GM23338 (cell line): ENCODE measurements around the gene TMEM247. TPM values are rescaled to one million over a fixed set of nuclear protein-coding genes. Genes with fewer than 3 reads are reported as not detected.

Source experiments
- ATAC-seq: fragments of 200-7000 bp; cut with Tn5 transposase; 3 replicates; pipeline ENCODE4 v1.9.1; 2020
- DNase-seq: peaks from one replicate; pipeline ENCODE4 v3.0.0-alpha.2; 2015; ENCODE audit warnings: low spot score
- H2AFZ ChIP-seq: fragments of 200-600 bp; sonication (generic); 2 replicates; pipeline ENCODE4 v1.8.0; 2016; ENCODE audit warnings: antibody characterized with exemption, mild to moderate bottlenecking, moderate library complexity
- H3F3A ChIP-seq: fragments of 200-600 bp; sonication (generic); replicated peaks from 2 replicates; pipeline ENCODE4 v1.8.0; 2017; ENCODE audit warnings: antibody characterized with exemption, mixed run types, low read depth
- H3K27ac ChIP-seq: fragments of 200-600 bp; sonication (generic); 2 replicates; pipeline ENCODE4 v1.6.1; 2016; ENCODE audit warnings: low read depth
- H3K27me3 ChIP-seq: fragments of 200-600 bp; sonication (generic); 2 replicates; pipeline ENCODE4 v1.8.0; 2016; ENCODE audit warnings: mild to moderate bottlenecking, mixed run types, moderate library complexity; ENCODE audit not compliant: insufficient read depth
- H3K36me3 ChIP-seq: fragments of 200-600 bp; sonication (generic); 2 replicates; pipeline ENCODE4 v1.8.0; 2016; ENCODE audit warnings: mild to moderate bottlenecking; ENCODE audit not compliant: insufficient read depth
- H3K4me1 ChIP-seq: fragments of 200-600 bp; sonication (generic); 2 replicates; pipeline ENCODE4 v1.8.0; 2016; ENCODE audit warnings: mild to moderate bottlenecking, moderate library complexity; ENCODE audit not compliant: insufficient read depth
- H3K4me2 ChIP-seq: fragments of 200-600 bp; sonication (generic); 2 replicates; pipeline ENCODE4 v1.7.1; 2017; ENCODE audit warnings: mixed run types
- H3K4me3 ChIP-seq: fragments of 200-600 bp; sonication (generic); 2 replicates; pipeline ENCODE4 v1.6.1; 2016; ENCODE audit warnings: mixed run types
- H3K79me2 ChIP-seq: fragments of 200-600 bp; sonication (generic); replicated peaks from 2 replicates; pipeline ENCODE4 v1.8.0; 2017; ENCODE audit warnings: mild to moderate bottlenecking; ENCODE audit not compliant: insufficient read depth
- H3K9me2 ChIP-seq: fragments of 200-600 bp; sonication (generic); 2 replicates; pipeline ENCODE4 v1.8.0; 2017; ENCODE audit not compliant: insufficient read depth
- H4K20me1 ChIP-seq: fragments of 200-600 bp; sonication (generic); replicated peaks from 2 replicates; pipeline ENCODE4 v1.8.0; 2017; ENCODE audit warnings: mild to moderate bottlenecking; ENCODE audit not compliant: insufficient read depth
- H3K27ac Mint-ChIP-seq: 2 replicates; pipeline ENCODE4 v1.8.0; 2020; ENCODE audit warnings: inconsistent platforms, mild to moderate bottlenecking, moderate library complexity, mixed read lengths
- H3K27me3 Mint-ChIP-seq: 3 replicates; pipeline ENCODE4 v1.8.0; 2022; ENCODE audit warnings: low read depth, mild to moderate bottlenecking, moderate library complexity, mixed read lengths, inconsistent platforms; ENCODE audit not compliant: insufficient read depth, poor library complexity
- H3K36me3 Mint-ChIP-seq: 3 replicates; pipeline ENCODE4 v1.8.0; 2021; ENCODE audit warnings: low read depth, mild to moderate bottlenecking, inconsistent platforms, moderate library complexity, mixed read lengths
- H3K4me1 Mint-ChIP-seq: 3 replicates; pipeline ENCODE4 v1.8.0; 2020; ENCODE audit warnings: mild to moderate bottlenecking, inconsistent platforms, mixed read lengths
- H3K4me3 Mint-ChIP-seq: 3 replicates; pipeline ENCODE4 v1.8.0; 2021; ENCODE audit warnings: moderate library complexity, mild to moderate bottlenecking, inconsistent platforms, mixed read lengths
- H3K9me3 Mint-ChIP-seq: 3 replicates; pipeline ENCODE4 v1.8.0; 2020; ENCODE audit warnings: moderate library complexity, mild to moderate bottlenecking, inconsistent platforms, mixed read lengths
- CREB1 ChIP-seq: fragments of 250-450 bp; sonication (Bioruptor Pico); IDR thresholded peaks from 2 replicates; pipeline ENCODE4 v1.5.0; 2020; ENCODE audit warnings: low read depth, mild to moderate bottlenecking, moderate library complexity
- CTCF ChIP-seq, 2 experiments: fragments of 200-600 bp in 1 of 2; sonication (generic) in 1 of 2; conservative IDR thresholded peaks; 2 replicates each; pipeline versions ENCODE4 v1.5.1 to v1.6.1; 2016 to 2017; ENCODE audit warnings: antibody characterized with exemption in 2 of 2, low read depth in 2 of 2, mild to moderate bottlenecking in 2 of 2, moderate library complexity in 1 of 2
- ETS1 ChIP-seq: IDR thresholded peaks from 2 replicates; pipeline ENCODE4 v1.6.1; 2016; ENCODE audit warnings: antibody characterized with exemption
- EZH2 ChIP-seq: fragments of 200-600 bp; sonication (generic); IDR thresholded peaks from one replicate; pipeline ENCODE4 v1.8.0; 2017; ENCODE audit warnings: antibody characterized with exemption, mild to moderate bottlenecking, low read depth; ENCODE audit not compliant: unreplicated experiment
- EZH2phosphoT487 ChIP-seq: fragments of 200-600 bp; sonication (generic); IDR thresholded peaks from one replicate; pipeline ENCODE4 v1.8.1; 2018; ENCODE audit warnings: antibody characterized with exemption; ENCODE audit not compliant: unreplicated experiment
- JUNB ChIP-seq: IDR thresholded peaks from one replicate; pipeline ENCODE4 v1.6.1; 2016; ENCODE audit warnings: antibody characterized with exemption; ENCODE audit not compliant: unreplicated experiment
- NANOG ChIP-seq: IDR thresholded peaks from 2 replicates; pipeline ENCODE4 v1.6.1; 2016; ENCODE audit warnings: antibody characterized with exemption, borderline replicate concordance
- POLR2AphosphoS5 ChIP-seq: IDR thresholded peaks from 2 replicates; pipeline ENCODE4 v1.6.1; 2016; ENCODE audit warnings: antibody characterized with exemption, low read depth
- REST ChIP-seq: IDR thresholded peaks from one replicate; pipeline ENCODE4 v1.6.1; 2018; ENCODE audit warnings: antibody characterized with exemption; ENCODE audit not compliant: unreplicated experiment
- STAT1 ChIP-seq: IDR thresholded peaks from one replicate; pipeline ENCODE4 v1.6.1; 2016; ENCODE audit warnings: antibody characterized with exemption; ENCODE audit not compliant: unreplicated experiment
- ZNF114 ChIP-seq: fragments of 250-450 bp; sonication (Bioruptor Pico); IDR thresholded peaks from 2 replicates; pipeline ENCODE4 v1.5.0; 2020; ENCODE audit warnings: mild to moderate bottlenecking, moderate library complexity
- ZNF331 ChIP-seq: fragments of 250-450 bp; sonication (Bioruptor Pico); IDR thresholded peaks from 2 replicates; pipeline ENCODE4 v1.5.0; 2020; ENCODE audit warnings: low read depth, mild to moderate bottlenecking, moderate library complexity
- ZNF462 ChIP-seq: fragments of 250-450 bp; sonication (Bioruptor Pico); IDR thresholded peaks from 2 replicates; pipeline ENCODE4 v1.5.0; 2020; ENCODE audit warnings: mild to moderate bottlenecking, moderate library complexity
- polyA plus RNA-seq: library from polyadenylated mRNA; unstranded; fragments of >200 nt; fragmentation: Nextera tagmentation; extraction: Ambion mirVana; gene quantifications from 2 replicates; pipeline ENCODE4 v1.2.1, GENCODE V29; 2016
- total RNA-seq: library from RNA; depleted of rRNA; stranded (reverse); fragments of >200 nt; shearing (Covaris generic); gene quantifications from 2 replicates; pipeline ENCODE4 v1.2.3, GENCODE V29; 2014

The TMEM247 gene
- total and polyA plus RNA-seq, 2 experiments from 2014 or later: not detected

GRCh38 chr2:46521215-46521683 lies 41.9 kb downstream of the TMEM247 start:
- H3K4me1 Mint-ChIP-seq: no peaks in the 10 kb centered on the region
- no peak overlapping the region for H3K4me3 Mint-ChIP-seq
- H4K20me1 ChIP-seq: no peaks in the 10 kb centered on the region
- no peaks in the 10 kb centered on the region for H3K9me2 ChIP-seq
- no peaks in the 10 kb centered on the region for H3F3A ChIP-seq
- DNase-seq (no peak), ATAC-seq (no peak)
- TF ChIP-seq ZNF462 (CRISPR knock-in tag) (no peak), STAT1 (no peak), POLR2AphosphoS5 (no peak), CREB1 (CRISPR knock-in tag) (no peak), NANOG (no peak), EZH2phosphoT487 (no peak), ZNF331 (CRISPR knock-in tag) (no peak), REST (no peak), JUNB (no peak), ETS1 (no peak), CTCF (conservative IDR thresholded peaks at IDR 0.05; ENCODE audit: low read depth in 2 of 2) (no peak), EZH2 (no peak), ZNF114 (no peak)
- no peak overlapping the region for H3K4me2 ChIP-seq
- H3K36me3 Mint-ChIP-seq: peaks cover 4% of the 10 kb centered on the region; the same call in 1 of the 3 replicates
- no peak overlapping the region for H3K4me3 ChIP-seq
- H3K27me3 ChIP-seq: no peaks in the 10 kb centered on the region
- no peak overlapping the region for H2AFZ ChIP-seq
- H3K36me3 ChIP-seq: no peaks in the 10 kb centered on the region
- H3K27me3 Mint-ChIP-seq: no peaks in the 10 kb centered on the region
- H3K79me2 ChIP-seq: no peaks in the 10 kb centered on the region
- H3K27ac ChIP-seq: no peak overlapping the region
- no peak overlapping the region for H3K27ac Mint-ChIP-seq
- H3K4me1 ChIP-seq: no peaks in the 10 kb centered on the region
- peaks cover 9% of the 10 kb centered on the region; the same call in 2 of the 3 replicates for H3K9me3 Mint-ChIP-seq
